Astrocyte (in vitro differentiated cells and primary cell): ENCODE results near the gene CYP19A1. TPM values are rescaled to one million over a fixed set of nuclear protein-coding genes. Genes with fewer than 3 reads are reported as not detected.

Source experiments
- DNase-seq: peaks from one replicate; pipeline ENCODE4 v3.0.0-alpha.2; 2010; ENCODE audit warnings: low read depth
- FAIRE-seq: peaks from 2 replicates; lab custom pipeline; 2011; peaks lifted over from hg19 to GRCh38; lab: Jason Lieb, UNC
- H2AFZ ChIP-seq: 2 replicates; pipeline ENCODE4 v1.6.0; 2012; ENCODE audit warnings: low read depth, low read length, inconsistent platforms
- H3K27ac ChIP-seq: 2 replicates; pipeline ENCODE4 v1.5.1; 2011; ENCODE audit warnings: low read depth, low read length, inconsistent platforms
- H3K27me3 ChIP-seq: 2 replicates; pipeline ENCODE4 v1.6.0; 2011; ENCODE audit warnings: low read length, inconsistent platforms; ENCODE audit not compliant: insufficient read depth
- H3K36me3 ChIP-seq: 2 replicates; pipeline ENCODE4 v1.5.1; 2011; ENCODE audit warnings: low read length, inconsistent platforms; ENCODE audit not compliant: insufficient read depth
- H3K4me1 ChIP-seq: 2 replicates; pipeline ENCODE4 v1.5.1; 2011; ENCODE audit warnings: low read length, inconsistent platforms; ENCODE audit not compliant: insufficient read depth
- H3K4me2 ChIP-seq: 2 replicates; pipeline ENCODE4 v1.6.0; 2012; ENCODE audit warnings: low read length, inconsistent platforms
- H3K4me3 ChIP-seq: 2 replicates; pipeline ENCODE4 v1.5.1; 2011; ENCODE audit warnings: low read depth, mild to moderate bottlenecking, low read length, inconsistent platforms; ENCODE audit not compliant: insufficient read depth
- H3K79me2 ChIP-seq: 2 replicates; pipeline ENCODE4 v1.6.0; 2012; ENCODE audit warnings: mild to moderate bottlenecking, low read length, inconsistent platforms; ENCODE audit not compliant: insufficient read depth
- H3K9ac ChIP-seq: 2 replicates; pipeline ENCODE4 v1.6.0; 2012; ENCODE audit warnings: mild to moderate bottlenecking, low read length, inconsistent platforms
- H3K9me3 ChIP-seq: 2 replicates; pipeline ENCODE4 v1.5.1; 2012; ENCODE audit warnings: low read depth, mild to moderate bottlenecking, low read length, inconsistent platforms; ENCODE audit not compliant: insufficient read depth
- H4K20me1 ChIP-seq: 2 replicates; pipeline ENCODE4 v1.6.0; 2012; ENCODE audit warnings: low read length, inconsistent platforms; ENCODE audit not compliant: insufficient read depth
- H3K27ac Mint-ChIP-seq: one replicate; pipeline ENCODE4 v1.8.0; 2021; ENCODE audit warnings: mild to moderate bottlenecking, mixed read lengths; ENCODE audit not compliant: unreplicated experiment
- H3K27me3 Mint-ChIP-seq: one replicate; pipeline ENCODE4 v1.8.0; 2021; ENCODE audit warnings: low read depth, mixed read lengths; ENCODE audit not compliant: unreplicated experiment
- H3K36me3 Mint-ChIP-seq: one replicate; pipeline ENCODE4 v1.8.0; 2021; ENCODE audit warnings: low read depth, mixed read lengths; ENCODE audit not compliant: unreplicated experiment
- H3K4me1 Mint-ChIP-seq: one replicate; pipeline ENCODE4 v1.8.0; 2021; ENCODE audit warnings: low read depth, mixed read lengths; ENCODE audit not compliant: unreplicated experiment
- H3K4me3 Mint-ChIP-seq: one replicate; pipeline ENCODE4 v1.8.0; 2021; ENCODE audit warnings: mild to moderate bottlenecking, moderate library complexity, mixed read lengths; ENCODE audit not compliant: unreplicated experiment
- H3K9me3 Mint-ChIP-seq: one replicate; pipeline ENCODE4 v1.8.0; 2021; ENCODE audit warnings: mild to moderate bottlenecking, mixed read lengths; ENCODE audit not compliant: unreplicated experiment
- CTCF ChIP-seq: IDR thresholded peaks from 2 replicates; pipeline ENCODE4 v1.5.1; 2011; ENCODE audit warnings: low read depth, mild to moderate bottlenecking, inconsistent platforms, low read length, moderate library complexity; ENCODE audit not compliant: insufficient read depth
- EZH2 ChIP-seq: IDR thresholded peaks from 2 replicates; pipeline ENCODE4 v1.6.1; 2012; ENCODE audit warnings: mild to moderate bottlenecking, low read length, inconsistent platforms; ENCODE audit not compliant: insufficient read depth
- total RNA-seq: library from RNA; stranded (reverse); gene quantifications from 2 replicates; pipeline ENCODE4 v1.2.1, GENCODE V29; 2021

Gene CYP19A1
- total RNA-seq, 1 donor from 2014 or later, result 0.75 TPM

- Mint-ChIP-seq H3K9me3 (peaks cover 3% of the 10 kb centered on the region), H3K27ac (no peak overlapping the region), H3K4me3 (no peak overlapping the region), H3K27me3 (peaks cover 30% of the 10 kb centered on the region), H3K4me1 (no peaks in the 10 kb centered on the region), H3K36me3 (no peaks in the 10 kb centered on the region)
- H4K20me1 ChIP-seq, result no peaks in the 10 kb centered on the region
- no peak overlapping the region for H3K9ac ChIP-seq
- no peak for FAIRE-seq
- no peaks in the 10 kb centered on the region for H3K36me3 ChIP-seq
- no peak overlapping the region for H3K27ac ChIP-seq
- TF ChIP-seq EZH2 (no peak), CTCF (no peak)
- no peak overlapping the region for H2AFZ ChIP-seq
- no peak for DNase-seq
- no peaks in the 10 kb centered on the region for H3K9me3 ChIP-seq
- no peaks in the 10 kb centered on the region for H3K79me2 ChIP-seq
- H3K4me3 ChIP-seq, result no peak overlapping the region
- peaks cover 3% of the 10 kb centered on the region for H3K4me1 ChIP-seq
- H3K4me2 ChIP-seq, result no peak overlapping the region
- H3K27me3 ChIP-seq, result peaks cover 7% of the 10 kb centered on the region
Measured at GRCh38 chr15:51302480-51302879, 35.9 kb downstream of the CYP19A1 start.

GRCh38 chr15:51299187-51300015 lies 39.0 kb downstream of the CYP19A1 start:
- TF ChIP-seq CTCF, result no peak
- TF ChIP-seq EZH2, result no peak
- H3K9ac ChIP-seq, result no peak overlapping the region
- no peaks in the 10 kb centered on the region for H4K20me1 ChIP-seq
- H3K4me3 Mint-ChIP-seq, result no peak overlapping the region
- H3K4me1 Mint-ChIP-seq, result no peaks in the 10 kb centered on the region
- no peak for FAIRE-seq
- no peaks in the 10 kb centered on the region for H3K36me3 ChIP-seq
- no peaks in the 10 kb centered on the region for H3K9me3 Mint-ChIP-seq
- no peak overlapping the region for H3K27ac Mint-ChIP-seq
- no peaks in the 10 kb centered on the region for H3K36me3 Mint-ChIP-seq
- no peak for DNase-seq
- no peaks in the 10 kb centered on the region for H3K4me1 ChIP-seq
- H3K27me3 Mint-ChIP-seq, result peaks cover 39% of the 10 kb centered on the region
- no peaks in the 10 kb centered on the region for H3K9me3 ChIP-seq
- no peak overlapping the region for H3K4me3 ChIP-seq
- H3K27me3 ChIP-seq, result peaks cover 7% of the 10 kb centered on the region
- H3K4me2 ChIP-seq, result no peak overlapping the region
- no peak overlapping the region for H3K27ac ChIP-seq
- no peak overlapping the region for H2AFZ ChIP-seq
- no peaks in the 10 kb centered on the region for H3K79me2 ChIP-seq

GRCh38 chr15:51298620-51299019 lies 39.8 kb downstream of the CYP19A1 start:
- peak; percentile 33 for DNase-seq
- no peak overlapping the region for H3K27ac Mint-ChIP-seq

More at GRCh38 chr15:51298620-51299019, 39.8 kb downstream of the CYP19A1 start:
- H3K4me1 ChIP-seq, result no peaks in the 10 kb centered on the region
- no peaks in the 10 kb centered on the region for H3K9me3 Mint-ChIP-seq
- H3K36me3 ChIP-seq, result no peaks in the 10 kb centered on the region
- peaks cover 35% of the 10 kb centered on the region for H3K27me3 Mint-ChIP-seq
- H3K4me2 ChIP-seq, result no peak overlapping the region
- no peaks in the 10 kb centered on the region for H3K9me3 ChIP-seq
- H4K20me1 ChIP-seq, result no peaks in the 10 kb centered on the region
- no peak overlapping the region for H3K27ac ChIP-seq
- no peaks in the 10 kb centered on the region for H3K79me2 ChIP-seq
- H2AFZ ChIP-seq, result no peak overlapping the region
- no peaks in the 10 kb centered on the region for H3K36me3 Mint-ChIP-seq
- H3K9ac ChIP-seq, result no peak overlapping the region
- TF ChIP-seq CTCF (no peak), EZH2 (no peak)
- H3K27me3 ChIP-seq, result peaks cover 7% of the 10 kb centered on the region
- no peaks in the 10 kb centered on the region for H3K4me1 Mint-ChIP-seq
- no peak overlapping the region for H3K4me3 ChIP-seq
- no peak for FAIRE-seq
- no peak overlapping the region for H3K4me3 Mint-ChIP-seq
